GM12872 (cell line): ENCODE measurements around the gene CACNG3.

Experiments
- CTCF ChIP-seq: IDR thresholded peaks from 3 replicates; pipeline ENCODE4 v1.5.1; 2011; ENCODE audit warnings: low read depth, mild to moderate bottlenecking, low read length, moderate library complexity; ENCODE audit not compliant: insufficient read depth

Gene CACNG3

GRCh38 chr16:24255456-24256371 lies at the start of gene CACNG3:
CACNG3 (plus strand) TSS chr16:24256335; CDS start chr16:24256755, 420 bp downstream.
- no peak for TF ChIP-seq CTCF

GRCh38 chr16:24206926-24207325 lies 49.2 kb upstream of the CACNG3 start:
- no peak for TF ChIP-seq CTCF

GRCh38 chr16:24208710-24209109 lies 47.4 kb upstream of the CACNG3 start:
- TF ChIP-seq CTCF: no peak

GRCh38 chr16:24214992-24215391 lies 41.1 kb upstream of the CACNG3 start:
- TF ChIP-seq CTCF: no peak

GRCh38 chr16:24216961-24217360 lies 39.2 kb upstream of the CACNG3 start:
- no peak for TF ChIP-seq CTCF

- TF ChIP-seq CTCF: no peak
Observed at GRCh38 chr16:24217461-24217860, 38.7 kb upstream of the CACNG3 start.

- TF ChIP-seq CTCF: no peak
Observed at GRCh38 chr16:24218299-24218698, 37.8 kb upstream of the CACNG3 start.
